Peyer's patch (tissue), 4 donors: Measurements from ENCODE around the gene PLCB2. TPM values are rescaled to one million over a fixed set of nuclear protein-coding genes. Genes with fewer than 3 reads are reported as not detected.

ENCODE experiments used
- DNase-seq, 3 donors: peaks; one replicate each; pipeline ENCODE4 v3.0.0-alpha.2; 2017 to 2019
- H3K27ac ChIP-seq, 4 donors: fragments of 200-600 bp; sonication (generic); one replicate each; pipeline ENCODE4 v1.5.1; 2016 to 2019
- H3K27me3 ChIP-seq, 2 donors: fragments of 200-600 bp; sonication (generic); one replicate each; pipeline ENCODE4 v1.5.1; 2019
- H3K36me3 ChIP-seq, 3 donors: fragments of 200-600 bp; sonication (generic); one replicate each; pipeline ENCODE4 v1.5.1; 2016 to 2019
- H3K4me1 ChIP-seq, 4 donors: fragments of 200-600 bp; sonication (generic); one replicate each; pipeline ENCODE4 v1.5.1; 2016 to 2019
- H3K4me3 ChIP-seq, 4 donors: fragments of 200-600 bp; sonication (generic); 1 replicate in 3 of 4; 2 replicates in 1 of 4; pipeline ENCODE4 v1.5.1; 2016 to 2019; ENCODE audit warnings: mild to moderate bottlenecking in 1 of 4
- H3K9me3 ChIP-seq, 4 donors: fragments of 200-600 bp; sonication (generic); one replicate each; pipeline ENCODE4 v1.5.1; 2016 to 2019; ENCODE audit warnings: mild to moderate bottlenecking in 1 of 4
- CTCF ChIP-seq, 6 experiments: fragments of 450-650 bp in 4 of 6; fragments of 200-600 bp in 2 of 6; sonication (generic) in 1 of 6; IDR thresholded peaks; one replicate each; pipeline ENCODE4 v1.5.1; 2017 to 2019; ENCODE audit warnings: antibody characterized with exemption in 6 of 6, mild to moderate bottlenecking in 3 of 6, moderate library complexity in 1 of 6
- POLR2A ChIP-seq, 2 donors: fragments of 450-650 bp; IDR thresholded peaks; one replicate each; pipeline ENCODE4 v1.5.1; 2017; ENCODE audit warnings: antibody characterized with exemption in 2 of 2, mild to moderate bottlenecking in 2 of 2, moderate library complexity in 2 of 2
- total RNA-seq, 4 donors: library from RNA; depleted of rRNA; stranded (reverse); fragments of >200 nt; gene quantifications; one replicate each; pipeline ENCODE4 v1.1.0, GENCODE V29; 2016

PLCB2 gene
- total RNA-seq, 4 donors from 2014 or later, result 12.3 to 101 (median 15.7) TPM

DNA sequence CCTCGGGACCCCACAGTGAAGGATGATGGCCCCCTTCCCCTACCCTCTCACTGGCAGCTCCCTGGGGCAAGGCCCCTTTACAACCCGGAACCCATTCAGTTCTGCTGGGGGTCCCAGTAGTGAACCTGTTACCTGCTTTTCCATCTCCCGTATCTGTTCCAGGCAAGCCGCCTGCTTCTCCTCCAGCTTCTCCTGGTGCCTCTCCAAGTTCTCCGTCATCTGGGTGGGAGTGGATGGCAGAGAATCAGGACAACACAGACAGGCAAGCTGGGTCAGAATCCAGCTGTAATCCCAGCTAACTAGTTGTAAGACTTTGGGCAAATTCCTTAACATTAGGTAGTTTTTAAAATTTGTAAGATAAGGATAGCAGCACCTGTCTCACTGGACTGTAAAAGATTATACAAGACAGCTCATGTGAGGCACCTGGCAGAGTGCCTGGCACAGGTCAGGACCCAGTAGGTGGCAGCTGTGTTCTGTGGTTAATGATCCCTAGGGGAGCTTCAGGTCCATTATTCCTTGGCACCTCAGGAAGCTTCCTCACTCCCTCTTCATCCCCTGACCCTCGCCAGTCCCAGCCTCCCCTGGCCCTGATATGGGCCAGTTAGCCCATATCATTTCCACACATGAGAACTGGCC, 18.5 kb downstream of the PLCB2 start:
- TF ChIP-seq POLR2A (IDR thresholded peaks at IDR 0.05) (no peak), CTCF (IDR thresholded peaks at IDR 0.05) (peak in 3 of 6 experiments; percentile 37 to 45 (median 39))
- Histone ChIP-seq H3K27ac (no peak overlapping the region), H3K4me3 (no peak overlapping the region), H3K36me3 (no peaks in the 10 kb centered on the region), H3K4me1 (peaks cover 0 to 13% (median 0%) of the 10 kb centered on the region in 4 donors), H3K27me3 (no peaks in the 10 kb centered on the region), H3K9me3 (no peaks in the 10 kb centered on the region)
- peak in 2 of 3 donors; percentile 76 to 77 for DNase-seq

- Histone ChIP-seq H3K27me3 (peaks cover 0 to 6% of the 10 kb centered on the region in 2 donors), H3K27ac (no peak overlapping the region), H3K4me3 (no peak overlapping the region), H3K9me3 (no peaks in the 10 kb centered on the region), H3K36me3 (no peaks in the 10 kb centered on the region), H3K4me1 (peaks cover 0 to 20% (median 4%) of the 10 kb centered on the region in 4 donors)
- DNase-seq, result no peak
- TF ChIP-seq POLR2A (IDR thresholded peaks at IDR 0.05) (no peak), CTCF (IDR thresholded peaks at IDR 0.05) (no peak)
Observed at GRCh38 chr15:40287968-40288367, 19.8 kb downstream of the PLCB2 start.

DNA sequence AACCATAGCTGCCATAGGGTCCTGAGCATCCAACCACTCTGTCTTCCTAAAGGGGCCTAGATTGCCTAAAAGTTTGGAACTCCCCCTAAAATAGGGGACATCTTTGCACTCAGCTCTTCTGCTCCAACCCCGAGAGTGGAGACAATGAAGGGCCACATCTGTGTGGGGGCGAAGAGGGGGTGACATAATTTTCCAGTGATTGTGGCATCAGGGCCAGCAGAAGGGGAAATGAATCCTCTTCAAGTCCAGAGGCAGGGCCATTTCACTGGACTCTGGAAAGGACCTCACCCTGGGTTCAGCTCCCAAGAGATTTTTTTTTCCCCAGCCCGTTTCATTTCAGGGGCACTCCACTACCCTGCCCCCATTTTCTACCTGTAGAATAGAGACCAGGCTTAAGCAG, 20.2 kb downstream of the PLCB2 start:
- no peak for DNase-seq
- H3K27ac ChIP-seq, result no peak overlapping the region
- TF ChIP-seq POLR2A (IDR thresholded peaks at IDR 0.05) (no peak), CTCF (IDR thresholded peaks at IDR 0.05) (no peak)
- no peaks in the 10 kb centered on the region for H3K36me3 ChIP-seq
- H3K4me3 ChIP-seq, result no peak overlapping the region
- no peaks in the 10 kb centered on the region for H3K9me3 ChIP-seq
- peaks cover 0 to 25% (median 6%) of the 10 kb centered on the region in 4 donors for H3K4me1 ChIP-seq
- H3K27me3 ChIP-seq, result peaks cover 0 to 11% of the 10 kb centered on the region in 2 donors

- no peak for TF ChIP-seq CTCF (IDR thresholded peaks at IDR 0.05)
- Histone ChIP-seq H3K9me3 (no peaks in the 10 kb centered on the region), H3K27me3 (peaks cover 0 to 18% of the 10 kb centered on the region in 2 donors), H3K27ac (no peak overlapping the region), H3K4me1 (peaks cover 0 to 32% (median 9%) of the 10 kb centered on the region in 4 donors), H3K36me3 (no peaks in the 10 kb centered on the region), H3K4me3 (no peak overlapping the region)
- DNase-seq, result no peak
Observed at GRCh38 chr15:40286794-40287193, 20.9 kb downstream of the PLCB2 start.

- Histone ChIP-seq H3K4me1 (peaks cover 0 to 32% (median 11%) of the 10 kb centered on the region in 4 donors), H3K4me3 (no peak overlapping the region), H3K27ac (no peak overlapping the region), H3K27me3 (peaks cover 0 to 25% of the 10 kb centered on the region in 2 donors), H3K36me3 (no peaks in the 10 kb centered on the region), H3K9me3 (no peaks in the 10 kb centered on the region)
- DNase-seq, result no peak
- TF ChIP-seq CTCF (IDR thresholded peaks at IDR 0.05) (no peak), POLR2A (IDR thresholded peaks at IDR 0.05) (no peak)
Observed at GRCh38 chr15:40286061-40286532, 21.6 kb downstream of the PLCB2 start.
